ES-I3 (cell line): ENCODE measurements around the gene DSP.

ENCODE experiments used
- H3K36me3 ChIP-seq: 2 replicates; pipeline ENCODE4 v1.6.1; 2013; ENCODE audit warnings: mild to moderate bottlenecking, low read length, control low read depth, moderate library complexity; ENCODE audit not compliant: insufficient read depth
- H3K4me1 ChIP-seq: 2 replicates; pipeline ENCODE4 v1.6.1; 2013; ENCODE audit warnings: mild to moderate bottlenecking, control low read depth, low read length; ENCODE audit not compliant: insufficient read depth
- H3K9ac ChIP-seq: 2 replicates; pipeline ENCODE4 v1.6.1; 2013; ENCODE audit warnings: low read depth, mild to moderate bottlenecking, low read length, moderate library complexity
- H3K9me3 ChIP-seq: 2 replicates; pipeline ENCODE4 v1.6.1; 2013; ENCODE audit warnings: mild to moderate bottlenecking, low read length, moderate library complexity; ENCODE audit not compliant: control insufficient read depth, insufficient read depth

The DSP gene

GRCh38 chr6:7585287-7585930, 43.9 kb downstream of the DSP start:
- no peaks in the 10 kb centered on the region for H3K4me1 ChIP-seq
- H3K36me3 ChIP-seq, result peaks cover 10% of the 10 kb centered on the region
- H3K9ac ChIP-seq, result no peak overlapping the region
- H3K9me3 ChIP-seq, result no peaks in the 10 kb centered on the region

GRCh38 chr6:7587631-7588100, 46.2 kb downstream of the DSP start:
- H3K4me1 ChIP-seq, result peaks cover 9% of the 10 kb centered on the region; the same call in 1 of the 2 replicates
- no peak overlapping the region for H3K9ac ChIP-seq
- peaks cover 4% of the 10 kb centered on the region for H3K36me3 ChIP-seq
- no peaks in the 10 kb centered on the region for H3K9me3 ChIP-seq

DNA sequence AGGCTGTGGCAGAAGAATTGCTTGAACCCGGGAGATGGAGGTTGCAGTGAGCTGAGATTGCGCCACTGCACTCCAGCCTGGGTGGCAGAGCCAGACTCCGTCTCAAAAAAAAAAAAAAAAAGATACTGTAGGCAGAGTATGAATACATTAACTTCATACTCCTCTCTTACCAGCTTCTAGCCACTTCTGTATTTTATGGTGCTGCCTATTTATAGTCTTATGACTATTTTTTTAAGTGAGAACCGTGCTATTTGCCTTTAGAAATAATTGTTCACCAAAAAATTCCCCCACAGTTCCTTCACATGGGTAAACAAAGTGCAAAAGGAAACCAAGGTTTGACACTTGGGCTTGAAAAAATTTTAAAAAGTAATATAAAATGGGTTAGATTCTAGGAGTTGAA, 47.0 kb downstream of the DSP start:
- Histone ChIP-seq H3K9ac (no peak overlapping the region), H3K9me3 (no peaks in the 10 kb centered on the region), H3K4me1 (peaks cover 9% of the 10 kb centered on the region; the same call in 1 of the 2 replicates), H3K36me3 (peaks cover 6% of the 10 kb centered on the region)

- H3K9me3 ChIP-seq, result no peaks in the 10 kb centered on the region
- peaks cover 9% of the 10 kb centered on the region; the same call in 1 of the 2 replicates for H3K4me1 ChIP-seq
- peaks cover 3% of the 10 kb centered on the region; the same call in 1 of the 2 replicates for H3K36me3 ChIP-seq
- no peak overlapping the region for H3K9ac ChIP-seq
Observed at GRCh38 chr6:7589221-7589620, 47.8 kb downstream of the DSP start.

DNA sequence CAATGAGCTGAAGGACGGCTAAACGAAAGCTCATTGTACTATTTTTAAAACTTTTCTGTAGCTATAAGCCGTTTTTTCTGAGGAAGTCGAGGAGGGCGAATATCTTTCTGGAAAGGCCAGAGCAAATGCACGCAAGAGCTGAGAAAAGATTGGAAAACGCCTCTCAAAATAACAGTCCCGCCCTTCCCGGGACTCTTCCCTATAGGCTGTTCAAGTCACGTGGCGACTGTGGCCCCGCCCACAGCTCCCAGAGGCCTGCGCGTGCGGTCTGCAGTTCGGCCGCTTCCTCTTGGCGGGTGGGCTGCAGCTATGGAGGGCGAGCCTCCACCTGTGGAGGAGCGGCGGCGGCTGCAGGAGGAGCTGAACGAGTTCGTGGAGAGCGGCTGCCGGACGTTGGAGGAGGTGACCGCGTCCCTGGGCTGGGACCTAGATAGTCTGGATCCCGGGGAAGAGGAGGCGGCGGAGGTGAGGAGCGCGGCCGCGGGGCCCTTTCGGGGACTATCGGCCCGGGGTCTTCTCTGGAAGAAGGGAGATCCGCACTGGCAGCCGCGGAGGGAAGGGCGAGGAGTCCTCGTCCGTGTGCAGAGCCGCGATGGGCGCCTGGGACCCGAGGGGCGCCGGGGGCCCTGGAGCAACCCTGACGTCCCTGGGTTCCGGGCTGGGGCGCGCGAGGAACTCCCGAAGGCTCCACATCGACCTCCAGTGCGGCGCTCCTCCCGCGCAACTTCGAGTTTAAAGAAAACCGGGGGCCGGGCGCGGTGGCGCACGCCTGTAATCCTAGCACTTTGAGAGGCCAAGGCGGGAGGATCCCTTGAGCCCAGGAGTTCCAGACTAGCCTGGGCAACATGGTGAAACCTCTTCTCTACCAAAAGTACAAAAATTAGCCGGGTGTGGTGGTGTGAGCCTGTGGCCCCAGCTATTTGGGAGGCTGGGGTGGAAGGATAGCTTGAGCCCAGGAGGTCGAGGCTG, 48.8 kb downstream of the DSP start, which contains the start of gene SNRNP48:
Gene SNRNP48 (plus strand): TSS at position 250 of the 969 bp plus-strand sequence. CDS start 60 bp downstream, at position 310.
- peak within 1 kb of the TSS; percentile 73 for H3K9ac ChIP-seq

GRCh38 chr6:7590918-7591302, 49.4 kb downstream of the DSP start:
- Histone ChIP-seq H3K9me3 (no peaks in the 10 kb centered on the region), H3K4me1 (peaks cover 9% of the 10 kb centered on the region; the same call in 1 of the 2 replicates), H3K9ac (peak overlapping the region; percentile 73; the same call in 1 of the 2 replicates), H3K36me3 (peaks cover 11% of the 10 kb centered on the region)

More for the DNA sequence above, 48.8 kb downstream of the DSP start, which contains the start of gene SNRNP48:
- H3K9me3 ChIP-seq, result no peaks in the 10 kb centered on the region
- peaks cover 6% of the 10 kb centered on the region; the same call in 1 of the 2 replicates for H3K36me3 ChIP-seq
- peaks cover 9% of the 10 kb centered on the region; the same call in 1 of the 2 replicates for H3K4me1 ChIP-seq

GRCh38 chr6:7591770-7592169, 50.3 kb downstream of the DSP start:
- H3K9ac ChIP-seq, result no peak overlapping the region
- H3K36me3 ChIP-seq, result peaks cover 11% of the 10 kb centered on the region
- peaks cover 9% of the 10 kb centered on the region; the same call in 1 of the 2 replicates for H3K4me1 ChIP-seq
- H3K9me3 ChIP-seq, result no peaks in the 10 kb centered on the region

DNA sequence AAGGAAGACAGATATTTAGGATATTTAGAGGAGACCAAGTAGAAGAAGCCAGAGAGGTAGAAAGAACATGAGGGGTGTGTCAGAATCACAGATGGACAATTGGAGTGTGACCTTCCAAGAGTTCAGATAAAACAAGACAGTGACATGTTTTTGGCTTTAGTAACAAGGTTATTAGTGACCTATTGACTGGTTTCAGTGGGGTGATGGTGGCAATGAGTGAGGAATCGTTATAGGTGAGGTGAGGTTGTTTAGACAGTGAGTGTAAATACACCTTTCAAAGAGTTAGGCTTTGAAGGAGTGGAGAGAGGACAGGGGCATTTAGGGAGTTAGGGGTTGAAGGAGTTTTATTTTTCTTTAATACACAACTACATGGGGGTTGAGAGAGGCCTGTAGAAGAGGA, 51.8 kb downstream of the DSP start:
- Histone ChIP-seq H3K4me1 (peaks cover 9% of the 10 kb centered on the region; the same call in 1 of the 2 replicates), H3K9ac (no peak overlapping the region), H3K36me3 (peaks cover 11% of the 10 kb centered on the region), H3K9me3 (no peaks in the 10 kb centered on the region)

DNA sequence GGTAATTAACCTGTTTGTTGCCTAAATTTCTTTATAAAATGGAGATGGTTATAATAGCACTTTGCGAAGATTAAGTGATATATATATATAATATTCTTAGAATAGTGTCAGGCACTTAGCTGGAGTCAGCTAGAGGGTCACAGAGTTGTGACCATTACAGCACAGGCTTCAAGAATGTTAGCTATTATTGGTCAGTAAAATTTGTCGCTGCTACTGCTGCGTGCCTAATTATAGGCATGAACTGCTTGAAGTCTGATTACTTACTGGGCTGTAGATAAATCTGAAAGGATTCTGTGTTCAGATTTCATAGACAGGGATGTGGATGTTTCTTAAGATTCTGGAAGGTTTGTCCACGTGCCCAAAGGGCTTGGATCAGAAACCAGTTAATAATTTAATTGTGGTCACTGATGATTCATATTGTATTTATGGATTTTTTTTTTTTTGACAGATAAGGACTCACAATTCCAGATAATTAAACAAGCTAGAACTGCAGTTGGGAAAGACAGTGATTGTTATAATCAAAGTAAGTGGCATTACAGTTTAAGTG, 53.2 kb downstream of the DSP start:
- H3K4me1 ChIP-seq, result peaks cover 9% of the 10 kb centered on the region; the same call in 1 of the 2 replicates
- no peak overlapping the region for H3K9ac ChIP-seq
- peaks cover 11% of the 10 kb centered on the region for H3K36me3 ChIP-seq
- no peaks in the 10 kb centered on the region for H3K9me3 ChIP-seq

DNA sequence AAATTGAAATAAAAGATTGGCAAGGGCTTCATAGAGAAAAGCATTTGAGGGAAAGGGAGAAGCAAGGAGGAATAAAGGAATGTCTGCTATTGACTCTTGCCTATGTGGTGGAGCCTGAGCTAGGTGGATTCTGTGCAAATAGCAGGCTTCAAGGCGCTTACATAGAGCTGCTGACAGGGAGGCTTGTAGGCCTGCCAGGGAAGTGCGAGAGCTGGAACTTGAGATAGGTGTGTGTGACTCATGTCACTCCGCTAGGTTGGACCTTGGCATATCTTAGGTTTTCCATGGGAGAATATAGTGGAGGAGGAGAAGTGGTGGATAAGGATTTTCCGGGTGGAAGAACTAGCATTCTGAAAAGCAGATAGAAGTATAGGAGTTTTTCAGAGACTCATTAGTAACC, 62.5 kb downstream of the DSP start:
- Histone ChIP-seq H3K9me3 (no peaks in the 10 kb centered on the region), H3K9ac (no peak overlapping the region), H3K36me3 (peaks cover 28% of the 10 kb centered on the region), H3K4me1 (no peaks in the 10 kb centered on the region; the same call in 1 of the 2 replicates)

DNA sequence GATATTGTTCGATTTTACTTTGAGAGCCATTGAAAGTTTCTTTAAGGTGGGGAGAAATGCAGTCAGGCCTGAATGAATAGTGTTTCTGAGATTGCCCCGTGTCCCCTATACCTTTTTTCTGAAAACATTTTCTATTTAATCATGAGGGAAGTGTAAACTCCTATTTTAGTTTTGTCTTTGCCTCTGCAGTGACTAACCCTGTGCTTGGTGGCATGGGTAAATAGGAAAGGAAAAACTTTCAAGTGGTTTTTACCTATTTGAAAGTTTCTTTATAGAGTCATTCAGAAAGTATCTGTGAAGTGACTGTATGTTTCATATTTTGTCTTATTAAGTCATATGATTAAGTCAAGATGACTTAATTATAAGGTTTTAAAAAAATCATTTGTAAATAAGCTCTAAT, 63.0 kb downstream of the DSP start:
- no peaks in the 10 kb centered on the region; the same call in 1 of the 2 replicates for H3K4me1 ChIP-seq
- no peaks in the 10 kb centered on the region for H3K9me3 ChIP-seq
- peaks cover 28% of the 10 kb centered on the region for H3K36me3 ChIP-seq
- no peak overlapping the region for H3K9ac ChIP-seq

DNA sequence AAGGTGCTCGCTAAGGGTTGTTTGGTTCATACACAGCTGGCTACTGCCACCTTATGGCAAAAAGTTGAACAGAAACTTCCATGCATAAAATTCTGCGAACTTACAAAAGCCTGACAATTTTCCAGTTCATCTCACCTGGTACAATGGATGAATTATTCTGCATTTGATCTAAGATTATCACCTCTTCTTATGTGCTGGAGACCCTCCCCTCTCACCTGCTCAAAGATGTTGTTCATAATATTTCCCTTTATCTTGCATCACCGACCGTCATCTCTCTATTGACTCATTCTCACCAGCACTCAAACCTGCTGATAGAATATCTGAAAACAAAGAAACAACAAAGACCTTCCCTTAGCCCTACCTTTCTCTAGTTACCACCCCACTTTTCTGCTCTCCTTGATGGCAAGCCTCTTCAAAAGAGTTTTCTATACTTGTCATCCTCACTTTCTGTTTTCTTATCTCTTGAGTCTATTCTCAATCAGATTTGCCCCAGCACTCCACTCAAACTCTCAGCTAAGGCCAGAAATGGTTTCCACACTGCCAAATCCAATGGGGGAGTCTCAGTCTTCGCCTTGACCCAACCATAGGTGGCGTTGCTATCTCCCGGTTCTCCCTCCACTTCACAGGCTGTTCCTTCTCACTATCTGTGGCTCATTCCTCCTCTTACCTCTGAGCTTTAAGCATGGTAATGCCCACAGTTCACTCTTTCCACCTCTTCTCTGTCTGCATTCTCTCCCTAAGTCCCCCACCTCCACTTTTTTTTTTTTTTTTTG, 74.3 kb downstream of the DSP start:
- Histone ChIP-seq H3K4me1 (peaks cover 6% of the 10 kb centered on the region; the same call in 1 of the 2 replicates), H3K9ac (no peak overlapping the region), H3K9me3 (no peaks in the 10 kb centered on the region), H3K36me3 (peaks cover 8% of the 10 kb centered on the region; the same call in 1 of the 2 replicates)
